ENCODE results near the gene HDLBP. TPM values are rescaled to one million over a fixed set of nuclear protein-coding genes. Genes with fewer than 3 reads are reported as not detected.
"Not testable (repeated sequence)": the region's sequence is repeated elsewhere in the genome, so short reads cannot be mapped to it uniquely, and the experiment has no call there.

HDLBP gene
- total RNA-seq, 1 donor from 2014 or later: 989 TPM

DNA sequence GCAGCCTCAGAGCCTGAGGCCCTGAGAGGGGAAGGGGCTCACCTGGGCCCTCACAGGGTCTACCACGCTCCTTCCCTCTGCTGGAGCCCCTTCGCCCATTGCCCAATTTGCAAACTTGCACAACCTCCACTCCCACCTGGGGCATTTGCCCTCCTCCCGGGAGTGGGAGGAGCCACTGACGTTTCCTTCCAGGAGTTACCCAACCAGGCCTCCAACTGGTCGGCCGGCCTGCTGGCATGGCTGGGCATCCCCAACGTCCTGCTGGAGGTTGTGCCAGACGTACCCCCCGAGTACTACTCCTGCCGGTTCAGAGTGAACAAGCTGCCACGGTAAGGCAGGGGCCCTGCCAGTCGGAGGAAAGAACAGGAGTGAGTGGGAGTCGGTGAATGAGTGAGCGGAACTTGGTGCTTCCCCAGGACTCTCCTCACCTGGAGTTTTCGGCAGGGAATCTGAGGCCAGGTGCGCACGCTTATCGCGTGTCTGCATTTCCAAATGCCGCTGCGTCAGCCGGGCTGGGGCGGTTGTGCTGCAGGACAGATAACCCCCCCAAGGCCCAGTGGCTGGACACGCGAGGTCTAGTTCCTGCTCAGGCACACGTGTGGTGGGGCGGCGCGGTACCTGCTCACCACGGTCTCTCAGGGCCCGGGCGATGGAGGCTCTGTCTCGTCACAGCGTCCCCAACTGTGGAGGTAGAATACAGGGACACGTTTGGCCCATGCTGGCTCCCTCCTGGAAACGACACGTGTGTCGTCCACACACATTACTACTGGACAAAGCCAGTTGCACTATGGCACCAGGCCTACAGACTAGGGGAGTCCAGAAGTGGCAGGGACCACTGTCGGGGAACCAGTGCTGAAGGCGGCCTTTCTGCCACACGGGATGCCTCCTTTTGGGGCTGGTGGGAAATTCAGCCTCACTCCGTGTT is 115.3 kb downstream of the HDLBP start:
- Mint-ChIP-seq H3K4me1 (ENCODE audit: low read depth) (no peaks in the 10 kb centered on the region), H3K36me3 (ENCODE audit: low read depth) (no peaks in the 10 kb centered on the region), H3K4me3 (ENCODE audit: unreplicated experiment) (no peak overlapping the region), H3K27me3 (ENCODE audit: low read depth) (no peaks in the 10 kb centered on the region), H3K27ac (ENCODE audit: unreplicated experiment) (no peak overlapping the region), H3K9me3 (ENCODE audit: low read depth) (no peaks in the 10 kb centered on the region)
- DNase-seq (ENCODE audit: low spot score): peak; percentile 92
- TF ChIP-seq, protein P1, sequence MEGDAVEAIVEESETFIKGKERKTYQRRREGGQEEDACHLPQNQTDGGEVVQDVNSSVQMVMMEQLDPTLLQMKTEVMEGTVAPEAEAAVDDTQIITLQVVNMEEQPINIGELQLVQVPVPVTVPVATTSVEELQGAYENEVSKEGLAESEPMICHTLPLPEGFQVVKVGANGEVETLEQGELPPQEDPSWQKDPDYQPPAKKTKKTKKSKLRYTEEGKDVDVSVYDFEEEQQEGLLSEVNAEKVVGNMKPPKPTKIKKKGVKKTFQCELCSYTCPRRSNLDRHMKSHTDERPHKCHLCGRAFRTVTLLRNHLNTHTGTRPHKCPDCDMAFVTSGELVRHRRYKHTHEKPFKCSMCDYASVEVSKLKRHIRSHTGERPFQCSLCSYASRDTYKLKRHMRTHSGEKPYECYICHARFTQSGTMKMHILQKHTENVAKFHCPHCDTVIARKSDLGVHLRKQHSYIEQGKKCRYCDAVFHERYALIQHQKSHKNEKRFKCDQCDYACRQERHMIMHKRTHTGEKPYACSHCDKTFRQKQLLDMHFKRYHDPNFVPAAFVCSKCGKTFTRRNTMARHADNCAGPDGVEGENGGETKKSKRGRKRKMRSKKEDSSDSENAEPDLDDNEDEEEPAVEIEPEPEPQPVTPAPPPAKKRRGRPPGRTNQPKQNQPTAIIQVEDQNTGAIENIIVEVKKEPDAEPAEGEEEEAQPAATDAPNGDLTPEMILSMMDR (IDR thresholded peaks at IDR 0.05): no peak

DNA sequence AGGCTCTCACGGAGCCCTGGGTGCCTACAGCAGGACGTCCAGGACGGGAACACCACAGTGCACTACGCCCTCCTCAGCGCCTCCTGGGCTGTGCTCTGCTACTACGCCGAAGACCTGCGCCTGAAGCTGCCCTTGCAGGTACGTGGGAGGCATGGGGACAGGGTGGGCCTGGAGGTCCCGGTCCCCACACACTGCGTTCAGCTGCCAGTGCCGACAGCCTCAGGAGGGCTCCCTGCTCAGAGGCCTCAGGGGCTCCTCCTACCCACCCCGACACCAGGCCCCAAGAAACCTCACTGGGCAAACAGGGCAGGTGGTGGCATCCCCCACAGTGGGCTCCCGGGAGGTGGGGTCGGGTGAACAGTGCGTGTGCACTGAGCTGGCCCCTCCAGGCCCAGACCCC is 116.2 kb downstream of the HDLBP start:
- Mint-ChIP-seq H3K27ac (ENCODE audit: unreplicated experiment) (no peak overlapping the region), H3K27me3 (ENCODE audit: low read depth) (no peaks in the 10 kb centered on the region), H3K4me1 (ENCODE audit: low read depth) (no peaks in the 10 kb centered on the region), H3K9me3 (ENCODE audit: low read depth) (no peaks in the 10 kb centered on the region), H3K4me3 (ENCODE audit: unreplicated experiment) (no peak overlapping the region), H3K36me3 (ENCODE audit: low read depth) (no peaks in the 10 kb centered on the region)
- DNase-seq (ENCODE audit: low spot score): peak; percentile 85
- TF ChIP-seq, protein P1 (IDR thresholded peaks at IDR 0.05): no peak

DNA sequence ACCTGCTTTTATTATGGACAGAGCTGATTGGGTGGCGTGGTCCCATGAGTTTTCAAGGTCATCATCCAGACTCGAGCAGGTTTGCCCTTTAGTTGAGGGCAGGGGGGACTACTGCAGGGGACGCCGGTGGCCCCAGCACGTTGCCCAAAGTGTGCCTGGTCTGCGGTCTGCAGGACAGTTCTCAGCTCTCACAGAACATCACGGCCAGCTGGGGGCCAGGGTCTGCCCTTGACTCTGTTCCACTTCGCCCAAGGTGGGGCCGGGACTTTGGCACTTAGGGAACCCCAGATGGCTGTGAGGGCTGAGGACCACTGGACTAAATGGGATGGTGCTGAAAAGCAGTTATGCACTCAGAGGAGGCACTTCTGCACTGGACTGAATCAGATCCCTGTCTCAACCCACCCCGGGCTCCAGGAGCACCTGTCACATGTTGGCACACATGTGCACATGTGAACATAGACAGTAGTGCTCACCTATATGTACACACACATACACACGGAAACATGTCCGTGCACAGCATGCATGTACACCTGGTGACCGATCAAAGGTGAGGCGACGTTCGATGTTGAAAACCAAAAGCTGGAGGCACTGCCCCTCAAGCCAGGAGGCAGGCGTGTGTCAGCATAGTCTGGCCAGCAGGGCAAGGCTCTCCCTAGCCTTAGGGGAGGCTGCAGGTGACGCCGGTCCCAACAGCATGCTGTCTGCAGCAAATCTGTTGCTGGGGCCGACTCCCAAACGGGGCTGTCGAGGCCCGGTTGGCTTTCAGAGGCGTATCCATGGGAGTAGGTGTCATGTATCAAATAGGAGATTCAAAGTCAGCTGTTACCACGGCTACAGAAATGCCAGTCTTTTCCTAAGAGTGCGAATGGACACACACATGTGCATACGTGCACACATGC is 116.8 kb downstream of the HDLBP start:
- Mint-ChIP-seq H3K9me3 (ENCODE audit: low read depth) (no peaks in the 10 kb centered on the region), H3K4me1 (ENCODE audit: low read depth) (no peaks in the 10 kb centered on the region), H3K27me3 (ENCODE audit: low read depth) (no peaks in the 10 kb centered on the region), H3K4me3 (ENCODE audit: unreplicated experiment) (no peak overlapping the region), H3K27ac (ENCODE audit: unreplicated experiment) (no peak overlapping the region), H3K36me3 (ENCODE audit: low read depth) (no peaks in the 10 kb centered on the region)
- DNase-seq (ENCODE audit: low spot score): peak; percentile 83
- TF ChIP-seq, protein P1 (IDR thresholded peaks at IDR 0.05): no peak

DNA sequence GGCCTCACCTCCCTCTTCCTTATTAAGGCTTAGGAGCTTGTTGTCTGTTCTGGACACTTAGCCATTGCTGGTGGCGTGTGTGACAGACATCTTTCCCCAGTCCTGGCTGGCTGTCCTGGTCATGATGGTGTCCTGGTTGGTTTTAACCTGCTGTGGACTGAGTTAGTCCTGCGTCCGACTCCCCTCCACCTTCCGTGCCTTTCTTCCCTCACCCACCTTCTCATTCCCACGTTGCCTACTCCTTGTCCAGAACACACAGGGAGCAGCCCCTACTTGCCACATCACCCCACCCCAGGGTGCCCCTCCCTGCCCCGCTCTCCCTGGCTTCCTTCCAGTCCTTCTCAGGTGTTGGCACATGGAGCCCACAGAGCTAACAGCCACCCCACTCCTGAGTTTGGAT is 117.5 kb downstream of the HDLBP start:
- H3K4me1 Mint-ChIP-seq (ENCODE audit: low read depth): no peaks in the 10 kb centered on the region
- H3K9me3 Mint-ChIP-seq (ENCODE audit: low read depth): no peaks in the 10 kb centered on the region
- H3K27ac Mint-ChIP-seq (ENCODE audit: unreplicated experiment): no peak overlapping the region
- no peak for DNase-seq (ENCODE audit: low spot score)
- no peaks in the 10 kb centered on the region for H3K36me3 Mint-ChIP-seq (ENCODE audit: low read depth)
- H3K27me3 Mint-ChIP-seq (ENCODE audit: low read depth): no peaks in the 10 kb centered on the region
- H3K4me3 Mint-ChIP-seq (ENCODE audit: unreplicated experiment): no peak overlapping the region
- TF ChIP-seq, protein P1 (IDR thresholded peaks at IDR 0.05): no peak

DNA sequence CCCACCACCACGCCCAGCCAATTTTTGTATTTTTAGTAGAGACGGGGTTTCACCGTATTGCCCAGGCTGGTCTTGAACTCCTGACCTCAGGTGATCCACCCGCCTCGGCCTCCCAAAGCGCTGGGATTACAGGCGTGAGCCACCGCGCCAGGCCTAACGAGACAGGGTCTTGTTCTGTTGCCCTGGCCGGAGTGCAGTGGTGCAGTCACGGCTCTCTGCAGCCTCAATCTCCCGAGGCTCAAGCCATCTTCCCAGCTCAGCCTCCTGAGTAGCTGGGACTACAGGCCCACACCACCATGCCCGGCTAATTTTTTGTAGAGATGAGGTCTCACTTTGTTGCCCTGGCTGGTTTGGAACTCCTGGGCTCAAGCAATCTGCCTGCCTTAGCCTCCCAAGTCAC is 118.2 kb downstream of the HDLBP start:
- not testable (repeated sequence) for H3K36me3 Mint-ChIP-seq (ENCODE audit: low read depth); H3K4me1 Mint-ChIP-seq (ENCODE audit: low read depth); DNase-seq (ENCODE audit: low spot score); H3K4me3 Mint-ChIP-seq (ENCODE audit: unreplicated experiment); H3K27me3 Mint-ChIP-seq (ENCODE audit: low read depth); H3K27ac Mint-ChIP-seq (ENCODE audit: unreplicated experiment); H3K9me3 Mint-ChIP-seq (ENCODE audit: low read depth)

Measured in chondrocyte (in vitro differentiated cells).